Activated CD4-positive, alpha-beta T cell treated with anti-CD3 and anti-CD28 coated beads, Interleukin-2, amount 10 ng/mL, durations not matched to agents 24 days and 14 days (primary cell): ENCODE data around the gene RGS19. TPM values are rescaled to one million over a fixed set of nuclear protein-coding genes. Genes with fewer than 3 reads are reported as not detected.

Experiments used
- DNase-seq: peaks from one replicate; pipeline ENCODE4 v3.0.0; 2022
- H3K27ac Mint-ChIP-seq: one replicate; pipeline ENCODE4 v1.8.0; 2022; ENCODE audit warnings: mild to moderate bottlenecking, mixed read lengths
- H3K27me3 Mint-ChIP-seq: one replicate; pipeline ENCODE4 v1.8.0; 2022; ENCODE audit warnings: mixed read lengths
- H3K36me3 Mint-ChIP-seq: one replicate; pipeline ENCODE4 v1.8.0; 2022; ENCODE audit warnings: low read depth, mild to moderate bottlenecking, mixed read lengths
- H3K4me1 Mint-ChIP-seq: one replicate; pipeline ENCODE4 v1.8.0; 2021; ENCODE audit warnings: mixed read lengths
- H3K4me3 Mint-ChIP-seq: one replicate; pipeline ENCODE4 v1.8.0; 2022; ENCODE audit warnings: mild to moderate bottlenecking, moderate library complexity, mixed read lengths
- H3K9me3 Mint-ChIP-seq: one replicate; pipeline ENCODE4 v1.8.0; 2021; ENCODE audit warnings: mixed read lengths
- intact Hi-C: fragments of 100-400 bp; cut with micrococcal nuclease; formaldehyde crosslinking; loops from one replicate; pipeline ENCODE4 v1.15.1; 2023
- total RNA-seq: library from RNA; stranded (reverse); gene quantifications from 2 replicates; pipeline ENCODE4 v1.2.3, GENCODE V29; 2022

The RGS19 gene
- total RNA-seq, 1 donor from 2014 or later: 50.0 TPM

DNA sequence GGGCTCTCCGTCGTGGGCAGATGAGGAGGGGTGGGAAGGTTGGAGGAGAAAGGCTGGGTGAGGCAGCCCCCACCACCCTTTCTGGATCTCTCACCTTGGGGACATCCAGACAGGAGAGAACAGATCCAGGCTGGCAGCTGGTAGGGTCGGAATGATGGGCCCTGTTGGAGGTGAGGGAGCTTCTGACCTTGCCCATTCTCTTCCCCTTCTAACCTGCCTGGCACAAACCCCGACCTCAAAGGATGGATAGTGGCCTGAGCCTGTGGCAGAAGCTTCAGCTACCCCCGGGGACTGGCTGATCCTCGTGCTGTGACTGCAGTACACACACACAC, 34.1 kb upstream of the RGS19 start:
- no peaks in the 10 kb centered on the region for H3K9me3 Mint-ChIP-seq
- no peak for DNase-seq
- no peaks in the 10 kb centered on the region for H3K4me1 Mint-ChIP-seq
- H3K27me3 Mint-ChIP-seq: no peaks in the 10 kb centered on the region
- no peak overlapping the region for H3K27ac Mint-ChIP-seq
- H3K36me3 Mint-ChIP-seq: no peaks in the 10 kb centered on the region
- no peak overlapping the region for H3K4me3 Mint-ChIP-seq
- intact Hi-C loops: no loop called here

DNA sequence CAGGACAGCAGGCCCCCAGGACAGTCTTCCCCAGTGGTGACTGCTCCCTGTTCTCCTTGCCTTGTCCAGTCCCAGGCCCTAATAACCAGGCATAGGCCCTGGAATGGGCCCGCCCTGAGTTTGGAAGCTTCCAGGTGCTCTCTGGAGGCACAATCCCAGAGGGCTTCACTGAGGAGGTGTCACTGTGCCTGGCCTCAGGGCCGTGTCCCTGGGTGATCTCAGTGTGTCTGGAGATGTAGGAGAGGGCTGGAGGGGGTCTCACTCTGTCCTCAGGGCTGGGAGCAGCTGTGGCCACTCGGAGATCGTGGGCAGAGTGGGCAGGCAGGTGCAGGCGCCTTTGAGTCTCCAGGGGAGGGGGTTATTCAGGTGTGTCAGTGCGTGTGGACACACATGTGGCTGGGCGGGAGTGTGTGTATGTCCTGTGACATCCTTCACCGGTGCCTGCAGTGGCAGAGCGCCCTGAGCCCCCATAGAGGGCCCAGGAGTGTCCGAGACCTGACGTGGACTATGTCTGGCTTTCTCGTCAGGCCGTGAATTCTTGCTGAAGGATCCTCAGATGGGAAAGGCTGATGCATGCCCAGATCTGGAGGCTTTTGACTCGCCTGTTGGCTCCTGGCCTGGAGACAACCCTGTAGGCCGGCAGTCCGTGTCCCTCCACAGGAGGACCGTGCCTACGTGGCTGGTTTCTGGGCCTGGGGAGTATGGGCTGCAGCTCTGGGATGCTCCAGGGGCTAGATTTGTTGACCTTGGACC, 33.5 kb upstream of the RGS19 start:
- intact Hi-C loops: no loop called here
- Mint-ChIP-seq H3K4me1 (no peaks in the 10 kb centered on the region), H3K9me3 (no peaks in the 10 kb centered on the region), H3K36me3 (no peaks in the 10 kb centered on the region), H3K27me3 (peaks cover under 1% of the 10 kb centered on the region), H3K27ac (no peak overlapping the region), H3K4me3 (no peak overlapping the region)
- DNase-seq: peak; percentile 54

DNA sequence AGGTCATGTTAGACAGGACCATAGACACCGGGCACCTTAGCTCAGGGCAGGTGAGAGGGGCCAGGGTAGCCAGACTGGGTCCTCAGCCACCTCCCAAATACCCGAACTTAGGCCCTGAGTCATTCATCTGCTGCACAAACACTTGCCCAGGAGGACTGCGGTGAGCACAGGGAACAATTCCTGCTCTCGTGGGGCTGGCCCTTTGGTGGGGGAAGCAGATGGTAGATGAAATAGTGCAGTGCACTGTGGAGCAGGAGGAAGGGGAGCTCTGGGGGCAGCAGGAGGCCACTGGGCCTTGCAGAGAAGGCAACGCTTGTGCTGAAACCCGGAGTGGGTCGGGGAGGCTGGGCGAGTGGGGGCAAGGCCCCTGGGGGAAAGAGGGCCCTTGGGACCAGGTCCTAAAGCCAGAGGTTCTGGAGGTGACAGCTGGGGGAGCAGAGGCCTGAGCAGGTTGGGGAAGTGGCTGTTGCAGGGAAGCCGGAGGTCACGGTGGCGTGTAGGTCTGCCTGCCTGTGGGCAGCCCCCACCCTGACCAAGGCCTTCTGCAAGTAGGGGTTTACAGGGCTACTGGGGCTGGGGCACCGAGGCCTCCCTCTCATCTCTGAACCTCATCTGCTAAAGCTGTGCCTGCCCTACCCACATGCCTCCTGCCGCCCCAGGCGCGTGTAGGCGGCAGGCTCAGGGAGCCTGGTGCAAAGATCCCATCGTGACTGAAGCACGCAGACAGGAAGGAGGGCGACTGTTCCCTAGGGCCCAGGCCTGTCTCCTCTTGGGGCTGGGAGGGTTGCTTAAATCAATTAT, 32.7 kb upstream of the RGS19 start:
- no peak overlapping the region for H3K4me3 Mint-ChIP-seq
- H3K36me3 Mint-ChIP-seq: no peaks in the 10 kb centered on the region
- no peaks in the 10 kb centered on the region for H3K4me1 Mint-ChIP-seq
- H3K9me3 Mint-ChIP-seq: no peaks in the 10 kb centered on the region
- H3K27ac Mint-ChIP-seq: no peak overlapping the region
- intact Hi-C loops: no loop called here
- DNase-seq: peak; percentile 52
- H3K27me3 Mint-ChIP-seq: peaks cover 2% of the 10 kb centered on the region

DNA sequence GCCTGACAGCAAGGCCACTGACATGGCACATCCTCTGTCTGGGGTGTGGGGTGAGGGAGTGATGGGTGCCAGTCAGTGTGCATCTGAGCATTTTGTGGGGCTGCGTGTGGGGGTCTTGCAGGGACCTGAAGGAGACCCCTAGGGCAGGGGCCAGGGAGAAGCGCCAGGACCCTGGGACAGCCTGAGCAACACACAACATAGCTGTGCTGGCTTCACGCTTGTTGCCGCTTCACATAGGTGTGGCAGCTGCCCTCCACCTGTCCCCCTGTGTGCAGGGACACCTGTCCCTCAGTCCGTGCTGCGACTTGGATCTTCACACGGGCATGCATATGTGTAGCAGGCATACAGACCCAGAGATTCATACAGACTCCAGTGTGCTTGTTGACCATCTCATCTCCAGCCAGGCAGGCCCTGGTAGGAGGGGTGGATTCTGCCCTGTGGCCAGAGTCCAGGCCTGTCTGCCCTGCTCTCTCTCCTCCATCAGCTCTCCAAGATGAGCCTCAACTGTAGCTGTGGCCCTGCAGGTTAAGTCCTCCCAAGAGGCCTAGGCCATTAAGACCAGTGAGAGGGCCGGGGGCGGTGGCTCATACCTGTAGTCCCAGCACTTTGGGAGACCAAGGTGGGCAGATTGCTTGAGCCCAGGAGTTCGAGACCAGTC, 31.2 kb upstream of the RGS19 start:
- H3K4me1 Mint-ChIP-seq: no peaks in the 10 kb centered on the region

GRCh38 chr20:64109831-64110391, 30.6 kb upstream of the RGS19 start:
- H3K4me1 Mint-ChIP-seq: no peaks in the 10 kb centered on the region
- DNase-seq: peak; percentile 48
- H3K27ac Mint-ChIP-seq: no peak overlapping the region
- peaks cover 5% of the 10 kb centered on the region for H3K27me3 Mint-ChIP-seq
- H3K4me3 Mint-ChIP-seq: no peak overlapping the region
- no peaks in the 10 kb centered on the region for H3K9me3 Mint-ChIP-seq
- H3K36me3 Mint-ChIP-seq: no peaks in the 10 kb centered on the region
- intact Hi-C loops: no loop called here

More for the DNA sequence above, 31.2 kb upstream of the RGS19 start:
- intact Hi-C loops: no loop called here
- no peaks in the 10 kb centered on the region for H3K9me3 Mint-ChIP-seq
- DNase-seq: peak; percentile 54
- peaks cover 5% of the 10 kb centered on the region for H3K27me3 Mint-ChIP-seq
- no peak overlapping the region for H3K4me3 Mint-ChIP-seq
- H3K27ac Mint-ChIP-seq: no peak overlapping the region
- no peaks in the 10 kb centered on the region for H3K36me3 Mint-ChIP-seq

DNA sequence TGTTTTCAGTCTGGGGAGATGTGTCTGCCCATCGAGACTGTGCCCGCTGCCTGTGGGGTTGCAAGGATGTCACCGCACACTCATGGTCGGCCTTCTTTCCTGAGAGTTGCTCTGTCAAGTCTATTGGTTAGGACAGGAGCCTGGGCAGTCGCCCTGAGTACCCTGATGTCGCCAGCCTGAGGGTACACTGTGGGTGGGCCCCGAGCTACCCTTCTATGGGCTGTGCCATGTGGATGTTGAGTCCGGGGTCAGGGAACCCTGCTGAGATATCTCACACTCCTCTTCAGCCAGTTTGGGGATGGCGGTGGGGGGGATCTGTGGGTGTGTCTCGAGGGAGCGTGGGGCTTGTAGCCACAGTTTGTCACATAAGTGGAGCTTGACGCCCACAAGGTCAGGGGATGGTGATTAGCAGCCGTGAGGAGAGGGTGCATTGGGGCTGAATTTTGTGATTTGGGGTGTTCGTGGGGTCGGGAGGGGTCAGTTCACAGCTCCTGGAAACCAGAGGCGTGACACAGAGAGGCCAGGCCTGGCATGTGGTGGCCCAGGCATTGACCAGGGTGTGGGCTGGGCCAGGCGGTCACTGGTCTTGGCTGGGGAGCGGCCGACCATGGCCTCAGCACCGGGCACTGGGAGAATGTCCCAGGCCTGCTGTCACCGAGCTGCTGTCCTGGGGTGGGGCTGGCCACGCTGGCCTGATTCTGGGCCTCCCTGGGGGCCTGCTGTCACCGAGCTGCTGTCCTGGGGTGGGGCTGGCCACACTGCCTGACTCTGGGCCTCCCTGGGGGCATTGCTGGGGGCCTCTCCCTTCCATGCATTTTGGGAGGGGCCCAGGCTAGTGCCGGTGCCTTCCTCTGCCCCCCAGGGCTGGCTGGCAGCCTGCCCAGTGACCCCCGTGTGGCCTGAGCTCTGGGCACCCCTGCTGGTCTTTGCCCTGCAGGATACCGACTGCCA, 29.7 kb upstream of the RGS19 start:
- Mint-ChIP-seq H3K27me3 (peaks cover 5% of the 10 kb centered on the region), H3K27ac (no peak overlapping the region), H3K36me3 (no peaks in the 10 kb centered on the region), H3K4me1 (no peaks in the 10 kb centered on the region), H3K4me3 (no peak overlapping the region), H3K9me3 (no peaks in the 10 kb centered on the region)
- DNase-seq: peak; percentile 55
- intact Hi-C loops: no loop called here

DNA sequence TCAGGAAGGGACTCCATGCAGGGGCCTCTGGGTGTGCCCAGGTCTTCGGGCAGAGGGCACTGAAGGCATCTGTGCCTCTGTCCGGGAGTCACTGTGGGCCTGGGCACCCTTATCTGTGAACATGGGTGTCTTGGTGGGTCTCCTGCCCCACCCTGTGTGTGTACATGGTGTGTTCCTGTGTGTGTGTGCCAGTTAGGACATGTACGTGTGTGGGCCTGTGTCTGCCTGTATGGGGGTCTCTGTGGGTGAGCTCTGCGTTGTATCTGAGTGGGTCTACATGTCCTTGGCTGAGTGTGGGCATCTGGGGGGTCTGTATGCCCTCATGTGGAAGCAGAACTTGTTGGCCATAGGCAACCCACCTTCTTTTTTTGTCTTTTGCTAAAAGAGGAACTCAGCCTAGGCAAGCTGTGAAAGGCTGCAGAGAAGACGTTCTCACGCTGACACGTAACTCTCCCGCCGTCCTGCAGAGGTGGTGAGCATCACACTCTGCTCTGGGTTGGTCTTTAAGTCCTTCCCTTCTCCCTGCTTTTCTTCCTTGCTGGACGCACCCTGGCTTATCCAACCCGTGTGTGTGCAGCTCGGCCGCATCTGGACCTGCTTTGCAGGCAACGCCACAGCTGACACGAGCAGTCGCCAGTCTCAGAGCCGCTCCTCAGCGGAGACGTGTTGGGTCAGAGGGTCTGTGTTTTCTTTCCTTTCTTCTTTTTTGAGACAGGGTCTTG, 28.6 kb upstream of the RGS19 start:
- no peaks in the 10 kb centered on the region for H3K9me3 Mint-ChIP-seq
- H3K36me3 Mint-ChIP-seq: no peaks in the 10 kb centered on the region
- no peak overlapping the region for H3K27ac Mint-ChIP-seq
- H3K4me3 Mint-ChIP-seq: no peak overlapping the region
- DNase-seq: peak; percentile 53
- intact Hi-C loops: no loop called here
- peaks cover 14% of the 10 kb centered on the region for H3K27me3 Mint-ChIP-seq
- no peaks in the 10 kb centered on the region for H3K4me1 Mint-ChIP-seq

DNA sequence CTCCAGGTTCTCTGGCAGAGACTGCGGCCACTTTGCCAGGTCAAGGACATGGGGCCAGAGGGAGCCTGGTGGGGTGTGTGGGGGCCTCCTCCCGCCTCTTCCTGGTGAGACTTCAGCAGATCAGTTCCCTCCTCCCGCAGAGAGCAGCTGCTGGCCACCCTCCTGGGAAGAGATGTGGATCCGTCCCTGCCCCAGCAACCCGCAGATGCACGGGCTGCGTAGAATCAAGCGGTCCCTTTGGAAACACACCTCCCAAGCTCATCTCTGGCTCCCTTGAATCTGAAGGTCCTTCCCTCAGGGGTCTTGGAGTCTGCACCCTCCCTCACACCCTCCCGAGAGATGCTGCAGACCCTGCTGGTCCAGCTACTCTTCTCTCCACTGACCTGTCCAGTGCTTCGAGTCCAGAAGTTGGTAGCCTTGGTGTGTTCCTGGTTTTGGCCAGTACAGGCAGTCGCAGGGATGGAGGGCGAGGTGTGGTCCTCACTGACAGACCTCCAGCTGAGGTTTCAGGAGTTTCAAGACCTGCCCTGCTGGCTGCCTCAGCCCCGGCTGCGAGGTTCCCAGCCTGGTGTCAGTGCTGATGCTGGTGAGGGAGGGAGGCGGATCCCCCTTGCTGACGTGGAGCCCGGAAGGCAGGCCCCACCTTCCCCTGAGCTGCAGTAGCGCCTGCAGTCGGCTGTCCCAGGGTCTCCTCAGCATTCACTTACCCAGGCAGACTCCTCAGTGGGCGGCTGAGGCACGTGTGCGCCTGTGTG, 27.8 kb upstream of the RGS19 start, which contains the start of gene NPBWR2:
Gene NPBWR2 (minus strand): TSS at position 585 of the 755 bp plus-strand sequence. CDS start 734 bp downstream, outside the sequence.
- Mint-ChIP-seq H3K36me3 (no peaks in the 10 kb centered on the region), H3K4me3 (no peak within 1 kb of the TSS), H3K9me3 (no peaks in the 10 kb centered on the region), H3K4me1 (no peaks in the 10 kb centered on the region), H3K27me3 (peaks cover 17% of the 10 kb centered on the region), H3K27ac (no peak within 1 kb of the TSS)
- intact Hi-C loops: no loop called here
- DNase-seq: peak; percentile 70

DNA sequence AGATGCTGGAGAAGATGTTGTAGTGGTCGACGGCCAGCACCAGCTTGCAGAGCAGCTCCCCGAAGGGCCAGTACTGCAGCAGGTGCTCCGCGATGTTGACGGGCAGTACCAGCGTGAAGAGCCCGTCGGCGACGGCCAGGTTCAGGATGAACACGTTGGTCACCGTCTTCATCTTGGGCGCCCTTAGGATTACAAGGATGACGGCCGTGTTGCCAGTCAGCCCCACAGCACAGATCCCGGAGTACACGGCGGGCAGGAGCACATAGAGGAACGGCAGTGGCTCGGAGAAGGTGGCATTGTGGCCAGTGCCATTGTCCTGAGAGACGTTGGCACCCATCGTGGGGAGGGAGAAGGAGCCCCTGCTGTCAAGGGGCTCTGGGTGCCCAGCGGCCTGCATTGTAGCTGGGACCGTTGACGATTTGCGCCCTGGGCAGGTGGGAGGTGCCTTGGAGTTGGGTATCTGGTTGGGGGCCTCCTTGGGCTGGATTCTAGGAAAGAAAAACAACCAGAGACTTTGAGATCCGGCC, 27.2 kb upstream of the RGS19 start:
- no peak overlapping the region for H3K4me3 Mint-ChIP-seq
- H3K36me3 Mint-ChIP-seq: no peaks in the 10 kb centered on the region
- intact Hi-C loops: no loop called here
- peak; percentile 48 for DNase-seq
- H3K9me3 Mint-ChIP-seq: no peaks in the 10 kb centered on the region
- H3K27ac Mint-ChIP-seq: no peak overlapping the region
- peaks cover 18% of the 10 kb centered on the region for H3K27me3 Mint-ChIP-seq
- no peaks in the 10 kb centered on the region for H3K4me1 Mint-ChIP-seq

DNA sequence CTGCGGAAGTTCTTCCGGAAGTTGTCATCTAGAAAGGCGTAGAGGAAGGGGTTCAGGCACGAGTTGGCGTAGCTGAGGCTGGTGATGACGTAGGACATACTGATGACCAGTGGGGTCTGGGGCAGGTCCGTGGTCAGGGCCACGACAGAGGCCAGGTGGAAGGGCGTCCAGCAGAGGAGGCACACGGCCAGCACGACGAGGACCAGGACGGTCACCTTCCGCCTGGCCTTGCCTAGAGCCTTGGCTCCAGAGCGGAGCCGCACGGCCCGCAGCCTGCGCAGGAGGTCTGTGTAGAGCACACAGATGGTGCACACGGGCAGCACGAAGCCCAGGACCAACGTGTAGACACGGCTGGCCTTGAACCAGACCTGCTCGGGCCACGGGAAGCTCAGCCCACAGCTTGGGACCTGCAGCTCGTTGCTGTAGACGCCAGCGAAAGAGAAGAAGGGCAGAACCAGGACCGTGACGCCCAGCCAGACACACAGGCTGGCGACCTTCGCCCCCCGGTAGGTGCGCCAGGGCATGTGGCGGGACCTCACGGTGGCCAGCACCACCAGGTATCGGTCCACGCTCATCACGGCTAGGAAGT, 26.6 kb upstream of the RGS19 start:
- H3K4me3 Mint-ChIP-seq: no peak overlapping the region
- intact Hi-C loops: no loop called here
- no peaks in the 10 kb centered on the region for H3K4me1 Mint-ChIP-seq
- peaks cover 24% of the 10 kb centered on the region for H3K27me3 Mint-ChIP-seq
- no peaks in the 10 kb centered on the region for H3K36me3 Mint-ChIP-seq
- H3K27ac Mint-ChIP-seq: no peak overlapping the region
- H3K9me3 Mint-ChIP-seq: no peaks in the 10 kb centered on the region
- DNase-seq: no peak

DNA sequence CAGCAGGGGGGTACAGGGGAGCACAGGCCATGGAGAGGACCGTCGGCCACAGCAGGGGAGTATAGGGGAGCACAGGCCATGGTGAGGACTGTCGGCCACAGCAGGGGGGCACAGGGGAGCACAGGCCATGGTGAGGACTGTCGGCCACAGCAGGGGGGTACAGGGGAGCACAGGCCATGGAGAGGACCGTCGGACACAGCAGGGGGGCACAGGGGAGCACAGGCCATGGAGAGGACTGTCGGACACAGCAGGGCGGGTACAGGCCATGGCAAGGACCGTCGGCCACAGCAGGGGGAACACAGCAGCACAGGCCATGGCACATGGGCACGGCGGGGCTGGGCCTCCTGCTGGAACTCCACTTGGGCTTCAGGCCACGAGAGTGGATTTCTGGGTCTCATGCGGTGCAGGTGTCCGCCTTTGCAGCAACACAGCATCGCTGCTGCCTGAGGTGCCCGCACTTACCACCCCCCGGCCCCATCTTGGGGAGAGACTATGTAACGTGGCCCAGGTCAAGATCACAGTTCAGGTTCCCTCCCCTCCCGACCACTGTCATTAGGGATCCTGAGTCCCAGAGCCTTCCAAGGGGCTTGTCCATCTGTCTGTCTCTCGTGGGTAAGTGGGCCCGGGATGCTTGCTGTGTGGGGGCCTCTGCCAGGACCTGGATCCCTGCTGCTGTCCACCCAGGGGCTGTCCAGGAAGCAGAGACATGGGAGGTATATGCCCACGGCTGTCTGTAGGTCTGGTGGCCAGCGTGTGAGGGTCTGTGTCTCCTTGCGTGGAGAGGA, 25.5 kb upstream of the RGS19 start:
- H3K4me1 Mint-ChIP-seq: no peaks in the 10 kb centered on the region
- no peaks in the 10 kb centered on the region for H3K9me3 Mint-ChIP-seq
- intact Hi-C loops: no loop called here
- H3K27ac Mint-ChIP-seq: no peak overlapping the region
- DNase-seq: peak; percentile 49
- peaks cover 25% of the 10 kb centered on the region for H3K27me3 Mint-ChIP-seq
- H3K4me3 Mint-ChIP-seq: no peak overlapping the region
- H3K36me3 Mint-ChIP-seq: no peaks in the 10 kb centered on the region
